Measurements from ENCODE around the gene SOD3. TPM values are rescaled to one million over a fixed set of nuclear protein-coding genes. Genes with fewer than 3 reads are reported as not detected.

SOD3 gene
- polyA plus RNA-seq, 1 donor (not counting 4 experiments of a cell fraction or from before 2014, with no cell fraction given): not detected

DNA sequence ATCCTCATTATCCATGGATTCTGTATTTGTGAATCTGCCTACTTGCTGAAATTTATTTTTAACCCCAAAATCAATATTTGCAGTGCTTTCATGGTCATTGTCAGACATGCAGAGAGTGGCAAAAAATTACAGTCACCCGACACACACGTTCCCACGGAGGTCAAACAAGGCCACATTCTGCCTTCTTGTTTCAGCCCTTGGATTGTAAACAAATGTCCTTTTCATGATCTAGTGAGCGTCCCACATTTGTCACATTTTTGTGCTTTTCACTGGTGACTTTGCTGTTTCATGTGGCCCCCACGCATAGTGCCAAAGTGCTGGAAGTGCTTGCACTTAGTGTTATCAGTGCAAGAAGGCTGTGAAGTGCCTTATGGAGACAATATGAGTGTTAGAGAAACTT lies 45.0 kb downstream of the SOD3 start:
- H3K27me3 ChIP-seq (ENCODE audit: control insufficient read depth, extremely low read depth, insufficient read depth, low read length): no peaks in the 10 kb centered on the region
- no peaks in the 10 kb centered on the region for H3K4me1 ChIP-seq (ENCODE audit: control insufficient read depth, extremely low read depth, insufficient read depth, low read length)
- no peaks in the 10 kb centered on the region for H4K20me1 ChIP-seq (ENCODE audit: control insufficient read depth, extremely low read depth, insufficient read depth, low read length)
- H3K27ac ChIP-seq (ENCODE audit: control insufficient read depth, insufficient read depth, low read length): no peak overlapping the region
- H3K4me3 ChIP-seq (ENCODE audit: control insufficient read depth in 2 of 3, extremely low read depth in 1 of 3, insufficient read depth in 2 of 3, low read depth in 1 of 3, low read length in 3 of 3): no peak overlapping the region
- no peak for DNase-seq (ENCODE audit: low read depth, low spot score)
- FAIRE-seq: no peak
- no peak overlapping the region for H3K4me2 ChIP-seq (ENCODE audit: control insufficient read depth, extremely low read depth, insufficient read depth, low read depth, low read length)
- H3K36me3 ChIP-seq (ENCODE audit: control insufficient read depth in 2 of 2, extremely low read depth in 1 of 2, insufficient read depth in 2 of 2, low read length in 2 of 2): no peaks in the 10 kb centered on the region
- H3K9me3 ChIP-seq (ENCODE audit: control insufficient read depth, low read depth, low read length): no peaks in the 10 kb centered on the region
- dilution Hi-C loops (cut with MboI; ENCODE audit: extremely low pct_ligation_motif_present, low sequenced_read_pairs): no loop called here
- no peaks in the 10 kb centered on the region for H3K9me1 ChIP-seq (ENCODE audit: control insufficient read depth, extremely low read depth, insufficient read depth, low read length)
- no peak overlapping the region for H2AFZ ChIP-seq (ENCODE audit: control insufficient read depth, low read length)
- H3K9ac ChIP-seq (ENCODE audit: control insufficient read depth, extremely low read depth, insufficient read depth, low read length): no peak overlapping the region
- H3K79me2 ChIP-seq (ENCODE audit: control insufficient read depth, insufficient read depth, low read length): no peaks in the 10 kb centered on the region
- no peak for TF ChIP-seq EZH2 (IDR thresholded peaks at IDR 0.05; ENCODE audit: low read length)
- TF ChIP-seq, protein P1, sequence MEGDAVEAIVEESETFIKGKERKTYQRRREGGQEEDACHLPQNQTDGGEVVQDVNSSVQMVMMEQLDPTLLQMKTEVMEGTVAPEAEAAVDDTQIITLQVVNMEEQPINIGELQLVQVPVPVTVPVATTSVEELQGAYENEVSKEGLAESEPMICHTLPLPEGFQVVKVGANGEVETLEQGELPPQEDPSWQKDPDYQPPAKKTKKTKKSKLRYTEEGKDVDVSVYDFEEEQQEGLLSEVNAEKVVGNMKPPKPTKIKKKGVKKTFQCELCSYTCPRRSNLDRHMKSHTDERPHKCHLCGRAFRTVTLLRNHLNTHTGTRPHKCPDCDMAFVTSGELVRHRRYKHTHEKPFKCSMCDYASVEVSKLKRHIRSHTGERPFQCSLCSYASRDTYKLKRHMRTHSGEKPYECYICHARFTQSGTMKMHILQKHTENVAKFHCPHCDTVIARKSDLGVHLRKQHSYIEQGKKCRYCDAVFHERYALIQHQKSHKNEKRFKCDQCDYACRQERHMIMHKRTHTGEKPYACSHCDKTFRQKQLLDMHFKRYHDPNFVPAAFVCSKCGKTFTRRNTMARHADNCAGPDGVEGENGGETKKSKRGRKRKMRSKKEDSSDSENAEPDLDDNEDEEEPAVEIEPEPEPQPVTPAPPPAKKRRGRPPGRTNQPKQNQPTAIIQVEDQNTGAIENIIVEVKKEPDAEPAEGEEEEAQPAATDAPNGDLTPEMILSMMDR (optimal IDR thresholded peaks at IDR 0.05 in 1 of 3, IDR thresholded peaks at IDR 0.05 in 1 of 3, conservative IDR thresholded peaks at IDR 0.05 in 1 of 3; ENCODE audit: extremely low read depth in 1 of 3, insufficient read depth in 2 of 3, low read length in 3 of 3): no peak

DNA sequence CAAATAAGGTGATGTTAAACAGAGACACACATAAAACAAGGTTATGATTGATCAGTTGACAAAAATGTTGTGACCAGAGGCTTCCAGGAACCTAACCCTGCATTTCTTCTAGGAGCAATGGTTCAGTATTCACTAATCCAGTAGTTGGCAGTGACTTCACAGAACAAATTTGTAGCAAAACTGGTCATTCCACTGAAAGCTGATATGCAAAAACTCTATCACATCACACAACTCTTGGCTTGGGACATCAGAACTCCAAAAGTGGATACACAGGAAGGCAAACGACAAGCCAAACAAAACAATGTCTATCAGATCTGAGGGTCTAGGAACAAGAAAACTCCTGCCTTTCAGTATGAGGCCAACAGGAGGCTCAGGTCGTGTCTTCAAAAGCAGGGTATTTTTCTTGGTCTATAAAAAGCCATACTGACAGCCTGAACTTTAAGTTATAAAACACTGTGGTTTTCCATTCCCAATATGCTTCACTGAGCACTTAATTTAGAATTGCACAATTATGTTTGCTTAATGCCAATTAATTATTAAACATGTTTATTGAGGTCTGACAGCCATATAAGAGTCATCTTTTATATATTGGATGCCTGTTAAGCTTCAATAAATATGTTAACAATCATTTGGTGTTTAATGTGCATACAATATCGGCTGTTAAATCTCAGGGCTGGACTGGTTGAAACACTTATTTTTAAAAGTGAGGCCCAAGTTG lies 45.6 kb downstream of the SOD3 start:
- dilution Hi-C loops (cut with MboI; ENCODE audit: extremely low pct_ligation_motif_present, low sequenced_read_pairs): no loop called here
- H3K9me3 ChIP-seq (ENCODE audit: control insufficient read depth, low read depth, low read length): no peaks in the 10 kb centered on the region
- no peak overlapping the region for H2AFZ ChIP-seq (ENCODE audit: control insufficient read depth, low read length)
- TF ChIP-seq, protein P1 (optimal IDR thresholded peaks at IDR 0.05 in 1 of 3, IDR thresholded peaks at IDR 0.05 in 1 of 3, conservative IDR thresholded peaks at IDR 0.05 in 1 of 3; ENCODE audit: extremely low read depth in 1 of 3, insufficient read depth in 2 of 3, low read length in 3 of 3): no peak
- no peak for TF ChIP-seq EZH2 (IDR thresholded peaks at IDR 0.05; ENCODE audit: low read length)
- no peak overlapping the region for H3K4me2 ChIP-seq (ENCODE audit: control insufficient read depth, extremely low read depth, insufficient read depth, low read depth, low read length)
- no peaks in the 10 kb centered on the region for H3K27me3 ChIP-seq (ENCODE audit: control insufficient read depth, extremely low read depth, insufficient read depth, low read length)
- FAIRE-seq: no peak
- no peak overlapping the region for H3K9ac ChIP-seq (ENCODE audit: control insufficient read depth, extremely low read depth, insufficient read depth, low read length)
- no peaks in the 10 kb centered on the region for H3K4me1 ChIP-seq (ENCODE audit: control insufficient read depth, extremely low read depth, insufficient read depth, low read length)
- no peaks in the 10 kb centered on the region for H4K20me1 ChIP-seq (ENCODE audit: control insufficient read depth, extremely low read depth, insufficient read depth, low read length)
- H3K79me2 ChIP-seq (ENCODE audit: control insufficient read depth, insufficient read depth, low read length): no peaks in the 10 kb centered on the region
- H3K4me3 ChIP-seq (ENCODE audit: control insufficient read depth in 2 of 3, extremely low read depth in 1 of 3, insufficient read depth in 2 of 3, low read depth in 1 of 3, low read length in 3 of 3): no peak overlapping the region
- no peaks in the 10 kb centered on the region for H3K9me1 ChIP-seq (ENCODE audit: control insufficient read depth, extremely low read depth, insufficient read depth, low read length)
- no peaks in the 10 kb centered on the region for H3K36me3 ChIP-seq (ENCODE audit: control insufficient read depth in 2 of 2, extremely low read depth in 1 of 2, insufficient read depth in 2 of 2, low read length in 2 of 2)
- no peak overlapping the region for H3K27ac ChIP-seq (ENCODE audit: control insufficient read depth, insufficient read depth, low read length)
- no peak for DNase-seq (ENCODE audit: low read depth, low spot score)
